ENCODE measurements around the gene SSU72. TPM values are rescaled to one million over a fixed set of nuclear protein-coding genes. Genes with fewer than 3 reads are reported as not detected.
"Not testable (repeated sequence)": the region's sequence is repeated elsewhere in the genome, so short reads cannot be mapped to it uniquely, and the experiment has no call there.

SSU72 gene
- total RNA-seq, 1 donor from 2014 or later: 117 TPM

DNA sequence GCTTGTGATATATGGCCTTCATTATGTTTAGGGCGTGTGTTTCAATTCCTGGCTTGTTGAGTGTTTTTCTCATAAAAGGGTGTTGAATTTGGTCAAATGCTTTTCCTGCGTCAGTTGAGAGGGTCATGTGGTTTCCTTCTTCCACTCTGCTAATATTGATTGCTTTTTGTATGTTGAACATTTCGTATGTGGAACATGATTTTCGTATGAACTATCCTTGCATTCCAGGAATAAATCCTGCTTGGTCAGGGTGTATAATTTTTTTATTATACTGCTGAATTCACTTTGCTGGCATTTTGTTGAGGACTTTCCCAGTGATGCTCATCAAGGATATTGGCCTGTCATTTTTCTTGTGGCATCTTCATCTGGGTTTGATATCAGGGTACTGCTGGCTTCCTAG is 67.4 kb downstream of the SSU72 start:
- no peak for DNase-seq (ENCODE audit: low spot score)

DNA sequence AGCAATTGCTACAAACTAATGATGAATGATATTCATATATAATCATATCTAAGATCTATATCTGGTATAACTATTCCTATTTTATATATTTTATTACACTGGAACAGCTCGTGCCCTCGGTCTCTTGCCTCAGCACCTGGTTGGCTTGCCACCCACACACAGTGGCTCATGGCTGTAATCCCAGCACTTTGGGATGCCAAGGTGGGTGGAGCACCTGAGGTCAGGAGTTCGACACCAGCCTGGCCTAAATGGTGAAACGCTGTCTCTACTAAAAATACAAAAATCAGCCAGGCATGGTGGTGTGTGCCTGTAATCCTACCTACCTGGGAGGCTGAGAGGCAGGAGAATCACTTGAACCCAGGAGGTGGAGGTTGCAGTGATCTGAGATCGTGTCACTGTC is 68.9 kb downstream of the SSU72 start:
- DNase-seq (ENCODE audit: low spot score): not testable (repeated sequence)

DNA sequence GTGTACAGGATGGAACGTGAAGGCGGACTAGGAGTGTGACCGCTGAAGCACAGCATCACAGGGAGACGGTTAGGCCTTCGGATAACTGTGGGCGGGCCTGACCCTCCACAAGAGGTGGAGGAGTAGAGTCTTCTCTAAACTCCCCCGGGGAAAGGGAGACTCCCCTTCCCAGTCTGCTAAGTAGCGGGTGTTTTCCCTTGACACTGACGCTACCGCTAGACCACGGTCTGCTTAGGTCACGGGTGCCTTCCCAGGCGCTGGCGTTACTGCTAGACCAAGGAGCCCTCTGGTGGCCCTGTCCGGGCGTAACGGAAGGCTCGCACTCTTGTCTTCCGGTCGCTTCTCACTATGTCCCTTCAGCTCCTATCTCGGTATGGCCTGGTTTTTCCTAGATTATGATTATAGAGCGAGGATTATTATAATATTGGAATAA is 69.3 kb downstream of the SSU72 start:
- DNase-seq (ENCODE audit: low spot score): peak; percentile 55

DNA sequence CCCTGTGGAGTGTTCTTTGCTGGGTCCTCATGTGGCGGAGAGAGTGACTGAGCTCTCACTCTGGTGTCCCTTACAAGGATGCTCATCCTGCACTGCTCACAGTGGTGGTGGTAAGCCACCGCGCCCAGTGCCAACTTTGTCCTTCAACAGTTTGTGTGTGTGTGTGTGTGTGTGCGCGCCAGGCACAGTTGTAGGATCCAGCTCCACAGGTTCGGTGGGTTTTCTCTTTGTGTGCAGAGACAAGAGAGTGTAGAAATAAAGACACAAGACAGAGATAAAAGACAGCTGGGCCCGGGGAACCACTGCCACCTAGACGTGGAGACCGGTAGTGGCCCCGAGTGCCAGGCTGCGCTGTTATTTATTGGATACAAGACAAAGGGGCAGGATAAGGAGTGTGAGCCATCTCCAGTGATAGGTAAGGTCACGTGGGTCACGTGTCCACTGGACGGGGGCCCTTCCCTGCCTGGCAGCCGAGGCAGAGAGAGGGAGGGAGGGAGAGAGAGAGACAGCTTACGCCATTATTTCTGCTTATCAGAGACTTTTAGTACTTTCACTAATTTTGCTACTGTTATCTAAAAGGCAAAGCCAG is 69.8 kb downstream of the SSU72 start:
- peak; percentile 77 for DNase-seq (ENCODE audit: low spot score)

DNA sequence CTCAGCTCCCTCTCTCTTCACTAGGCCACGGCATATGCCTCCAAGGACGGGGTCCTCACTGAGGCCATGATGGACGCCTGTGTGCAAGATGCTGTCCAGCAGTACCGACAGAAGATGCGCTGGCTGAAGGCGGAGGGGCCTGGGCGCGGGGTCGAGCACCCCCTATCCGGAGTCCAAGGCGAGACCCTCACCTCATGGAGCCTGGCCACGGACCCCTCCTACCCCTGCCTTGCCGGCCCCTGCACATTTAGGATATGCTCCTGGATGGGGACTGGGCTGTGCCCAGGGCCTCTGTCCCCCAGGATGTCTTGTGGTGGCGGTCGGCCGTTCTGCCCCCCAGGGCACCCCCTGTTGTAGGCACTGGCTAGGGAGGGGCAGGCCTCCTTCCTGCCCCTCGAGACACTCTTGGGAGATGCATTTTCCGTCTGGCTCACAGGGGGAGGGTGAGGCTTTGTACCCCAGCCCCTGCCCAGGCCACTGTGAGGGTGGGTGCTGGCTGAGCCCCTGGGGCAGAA is 79.1 kb downstream of the SSU72 start:
- not testable (repeated sequence) for DNase-seq (ENCODE audit: low spot score)

DNA sequence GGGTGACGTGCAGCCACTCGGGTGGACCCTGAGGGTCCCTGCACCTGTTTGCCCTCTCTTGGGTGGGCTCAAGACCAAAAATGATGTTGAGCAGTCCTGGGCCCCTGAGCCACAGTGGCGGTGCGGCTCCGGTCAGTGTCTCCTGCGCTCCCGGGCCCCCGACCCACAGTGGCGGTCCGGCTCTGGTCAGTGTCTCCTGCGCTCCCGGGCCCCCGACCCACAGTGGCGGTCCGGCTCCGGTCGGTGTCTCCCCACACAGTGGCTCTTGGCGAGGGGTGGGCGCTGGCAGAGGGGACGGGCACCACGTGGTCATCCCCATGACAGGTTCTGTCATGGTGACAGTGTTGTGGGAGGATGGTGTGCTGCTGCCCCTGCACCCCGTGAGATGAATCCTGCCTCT is 80.4 kb downstream of the SSU72 start:
- DNase-seq (ENCODE audit: low spot score): not testable (repeated sequence)

Other genes with a start within 250 kb of the SSU72 start
- gene TAS1R3, start 243.6 kb downstream of the SSU72 start, total RNA-seq: 0.40 TPM
- gene DVL1, start 225.4 kb downstream of the SSU72 start, total RNA-seq: 72.7 TPM
- gene MXRA8, start 216.3 kb downstream of the SSU72 start, total RNA-seq: 73.1 TPM
- gene AURKAIP1, start 199.7 kb downstream of the SSU72 start, total RNA-seq: 135 TPM
- 194 TPM for gene CCNL2, start 175.5 kb downstream of the SSU72 start, total RNA-seq
- gene MRPL20, start 167.6 kb downstream of the SSU72 start, total RNA-seq: 99.2 TPM
- gene ANKRD65, start 153.6 kb downstream of the SSU72 start, total RNA-seq: 10.1 TPM
- 122 TPM for gene VWA1, start 139.2 kb downstream of the SSU72 start, total RNA-seq
- gene ATAD3C, start 125.2 kb downstream of the SSU72 start, total RNA-seq: 7.0 TPM
- gene ATAD3B, start 103.1 kb downstream of the SSU72 start, total RNA-seq: 20.3 TPM
- gene ATAD3A, start 62.7 kb downstream of the SSU72 start, total RNA-seq: 27.9 TPM
- gene TMEM240, start 34.2 kb downstream of the SSU72 start, total RNA-seq: 4.7 TPM
- gene FNDC10, start 25.3 kb upstream of the SSU72 start, total RNA-seq: 4.6 TPM
- gene MIB2, start 40.6 kb upstream of the SSU72 start, total RNA-seq: 135 TPM
- gene MMP23B, start 57.3 kb upstream of the SSU72 start, total RNA-seq: 56.0 TPM
- 24.2 TPM for gene CDK11B, start 84.1 kb upstream of the SSU72 start, total RNA-seq
- gene SLC35E2B, start 117.9 kb upstream of the SSU72 start, total RNA-seq: 108 TPM
- 31.5 TPM for gene CDK11A, start 149.5 kb upstream of the SSU72 start, total RNA-seq
- gene NADK, start 203.6 kb upstream of the SSU72 start, total RNA-seq: 98.4 TPM